Endothelial cell of umbilical vein (primary cell): ENCODE results near the gene CHD6. TPM values are rescaled to one million over a fixed set of nuclear protein-coding genes. Genes with fewer than 3 reads are reported as not detected.

Experiments used
- BruUV-seq: library from RNA; stranded (reverse); fragments of 400-500 nt; replicated peaks from 2 replicates; lab custom pipeline; 2021; lab: Mats Ljungman, UMichigan
- CTCF ChIA-PET: fragments of 300-600, 350-600 bp; sonication (Branson Sonifier 250); formaldehyde crosslinking; loops from one replicate; lab custom pipeline; 2021; ENCODE audit warnings: antibody characterized with exemption, inconsistent platforms; lab: Charles Lee
- POLR2A ChIA-PET: fragments of 300-600, 350-600 bp; sonication (Branson Sonifier 250); formaldehyde crosslinking; loops from one replicate; lab custom pipeline; 2021; ENCODE audit warnings: antibody characterized with exemption, inconsistent platforms; lab: Charles Lee
- DNase-seq: peaks from one replicate; pipeline ENCODE4 v3.0.0-alpha.2; 2011; ENCODE audit warnings: low read depth, low spot score
- FAIRE-seq: peaks from 2 replicates; lab custom pipeline; 2011; peaks lifted over from hg19 to GRCh38; lab: Jason Lieb, UNC
- H2AFZ ChIP-seq: 2 replicates; pipeline ENCODE4 v1.6.0; 2012; ENCODE audit warnings: low read depth, low read length, control low read depth, inconsistent platforms
- H3K27ac ChIP-seq: 2 replicates; pipeline ENCODE4 v1.5.1; 2011; ENCODE audit warnings: low read depth, mild to moderate bottlenecking, control low read depth, low read length, moderate library complexity; ENCODE audit not compliant: insufficient read depth
- H3K27me3 ChIP-seq, 2 experiments: 2 replicates each; pipeline versions ENCODE4 v1.6.0 to v1.6.1; 2011; ENCODE audit warnings: low read length in 2 of 2, mixed read lengths in 1 of 2; ENCODE audit not compliant: control insufficient read depth in 2 of 2, insufficient read depth in 2 of 2
- H3K36me3 ChIP-seq, 2 experiments: 2 replicates in 1 of 2; 3 replicates in 1 of 2; pipeline ENCODE4 v1.5.1; 2011; ENCODE audit warnings: low read length in 2 of 2, mild to moderate bottlenecking in 1 of 2, moderate library complexity in 1 of 2; ENCODE audit not compliant: control insufficient read depth in 2 of 2, insufficient read depth in 2 of 2; ENCODE audit errors: extremely low read depth in 1 of 2
- H3K4me1 ChIP-seq: 3 replicates; pipeline ENCODE4 v1.5.1; 2011; ENCODE audit warnings: mild to moderate bottlenecking, low read length; ENCODE audit not compliant: control insufficient read depth, insufficient read depth; ENCODE audit errors: extremely low read depth
- H3K4me2 ChIP-seq: 2 replicates; pipeline ENCODE4 v1.6.1; 2011; ENCODE audit warnings: low read length, control low read depth, mixed read lengths; ENCODE audit not compliant: insufficient read depth
- H3K4me3 ChIP-seq, 3 experiments: fragments of 200-600 bp in 1 of 3; sonication (generic), shearing (Covaris generic) in 1 of 3; replicated peaks in 1 of 3; 2 replicates each; pipeline ENCODE4 v1.5.1; 2011 to 2016; ENCODE audit warnings: control low read depth in 3 of 3, low read length in 3 of 3, mild to moderate bottlenecking in 2 of 3, inconsistent platforms in 1 of 3, low read depth in 1 of 3, moderate library complexity in 1 of 3; ENCODE audit not compliant: insufficient read depth in 1 of 3
- H3K79me2 ChIP-seq: 2 replicates; pipeline ENCODE4 v1.6.0; 2012; ENCODE audit warnings: low read length, inconsistent platforms; ENCODE audit not compliant: control insufficient read depth, insufficient read depth
- H3K9ac ChIP-seq: replicated peaks from 2 replicates; pipeline ENCODE3; 2011; ENCODE audit warnings: low read length, control low read depth; ENCODE audit not compliant: insufficient read depth; ENCODE audit errors: extremely low read depth
- H3K9me1 ChIP-seq: replicated peaks from 3 replicates; pipeline ENCODE4 v1.6.0; 2011; ENCODE audit warnings: mild to moderate bottlenecking, low read length; ENCODE audit not compliant: control insufficient read depth, insufficient read depth; ENCODE audit errors: extremely low read depth
- H3K9me3 ChIP-seq: replicated peaks from 2 replicates; pipeline ENCODE4 v1.5.1; 2012; ENCODE audit warnings: low read length, inconsistent platforms; ENCODE audit not compliant: control insufficient read depth, insufficient read depth
- H4K20me1 ChIP-seq: replicated peaks from 2 replicates; pipeline ENCODE3; 2011; ENCODE audit warnings: mild to moderate bottlenecking, low read length; ENCODE audit not compliant: control insufficient read depth, insufficient read depth; ENCODE audit errors: extremely low read depth
- EZH2 ChIP-seq: IDR thresholded peaks from 2 replicates; pipeline ENCODE4 v1.6.1; 2012; ENCODE audit warnings: borderline replicate concordance, low read depth, mild to moderate bottlenecking, moderate library complexity, low read length, inconsistent platforms; ENCODE audit not compliant: severe bottlenecking
- FOS ChIP-seq: IDR thresholded peaks from 2 replicates; pipeline ENCODE4 v1.6.1; 2011; ENCODE audit warnings: mild to moderate bottlenecking, low read length, moderate library complexity, borderline replicate concordance; ENCODE audit not compliant: insufficient read depth
- GATA2 ChIP-seq: IDR thresholded peaks from 2 replicates; pipeline ENCODE4 v1.7.0; 2011; ENCODE audit warnings: low read depth, mild to moderate bottlenecking, moderate library complexity, mixed read lengths, low read length; ENCODE audit not compliant: insufficient read length, insufficient read depth
- JUN ChIP-seq: IDR thresholded peaks from 2 replicates; pipeline ENCODE4 v1.6.1; 2011; ENCODE audit warnings: borderline replicate concordance, low read depth; ENCODE audit not compliant: insufficient read length, insufficient read depth
- MYC ChIP-seq: IDR thresholded peaks from one replicate; pipeline ENCODE4 v1.6.1; 2011; ENCODE audit warnings: mild to moderate bottlenecking, low read depth, low read length
- POLR2A ChIP-seq: IDR thresholded peaks from 2 replicates; pipeline ENCODE4 v1.6.1; 2012; ENCODE audit warnings: low read depth, mild to moderate bottlenecking, control low read depth, low read length
- POLR2AphosphoS5 ChIP-seq: IDR thresholded peaks from 2 replicates; pipeline ENCODE4 v1.6.1; 2012; ENCODE audit warnings: low read depth, mild to moderate bottlenecking, control low read depth, low read length, moderate library complexity; ENCODE audit not compliant: insufficient read depth
- dilution Hi-C: fragments of 300-500 bp; cut with MboI; formaldehyde crosslinking; loops from one replicate; pipeline ENCODE4 v1.15.0; 2019; ENCODE audit warnings: low sequenced_read_pairs; ENCODE audit not compliant: extremely low pct_ligation_motif_present
- intact Hi-C: fragments of 100-400 bp; cut with micrococcal nuclease; formaldehyde crosslinking; loops from one replicate; pipeline ENCODE4 v1.10.0; 2022
- polyA plus RNA-seq, 4 experiments: library from polyadenylated mRNA; depleted of rRNA in 3 of 4; stranded (reverse) in 3 of 4; unstranded in 1 of 4; fragments of >200 nt; gene quantifications; 2 replicates each; pipeline versions ENCODE4 v1.2.1 to v1.2.3, GENCODE V29; 2011 to 2012; ENCODE audit warnings: missing spikeins in 1 of 4
- total RNA-seq: library from RNA; stranded (reverse); gene quantifications from 2 replicates; pipeline ENCODE4 v1.2.3, GENCODE V29; 2021
- TF ChIP-seq, protein P1 (sequence below), 2 donors: IDR thresholded peaks; 1 replicate in 1 of 2; 2 replicates in 1 of 2; pipeline ENCODE4 v1.5.1; 2011; ENCODE audit warnings: low read length in 2 of 2, mild to moderate bottlenecking in 2 of 2, moderate library complexity in 2 of 2, control low read depth in 1 of 2, inconsistent platforms in 1 of 2, low read depth in 1 of 2; ENCODE audit not compliant: insufficient read depth in 1 of 2; ENCODE audit errors: extremely low read depth in 1 of 2
- TF ChIP-seq, protein P2 (sequence below): IDR thresholded peaks from 2 replicates; pipeline ENCODE4 v1.6.1; 2011; ENCODE audit not compliant: insufficient read depth, insufficient read length

CHD6 gene
- total and polyA plus RNA-seq, 2 donors (not counting 3 experiments of a cell fraction or from before 2014, with no cell fraction given): 7.2 to 33.7 TPM

DNA sequence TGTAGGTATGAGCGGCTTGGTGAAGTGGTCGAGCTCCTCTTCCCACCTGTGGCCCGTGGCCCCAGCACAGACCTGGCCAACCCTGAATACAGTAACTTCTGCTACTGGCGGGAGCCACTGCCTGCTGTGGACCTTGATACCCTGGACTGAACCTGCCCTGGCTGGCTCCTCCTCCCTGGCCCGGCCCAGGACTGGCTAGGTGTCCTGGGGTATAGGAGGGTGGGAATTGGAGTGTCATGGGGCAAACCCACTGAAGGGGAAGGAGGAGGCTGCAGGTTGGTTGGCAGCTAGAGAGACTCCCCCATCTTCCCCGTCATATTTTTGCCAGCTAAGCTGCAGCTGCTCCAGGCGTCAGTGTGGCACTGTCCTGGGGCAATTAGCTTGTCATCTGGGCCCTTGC lies 259.5 kb downstream of the CHD6 start:
- Histone ChIP-seq H3K9me3 (no peaks in the 10 kb centered on the region), H3K4me2 (no peak overlapping the region), H3K4me3 (no peak overlapping the region), H3K9me1 (no peaks in the 10 kb centered on the region), H3K9ac (no peak overlapping the region), H2AFZ (no peak overlapping the region), H3K4me1 (no peaks in the 10 kb centered on the region), H3K36me3 (no peaks in the 10 kb centered on the region), H4K20me1 (no peaks in the 10 kb centered on the region), H3K27ac (no peak overlapping the region), H3K27me3 (no peaks in the 10 kb centered on the region), H3K79me2 (no peaks in the 10 kb centered on the region)
- dilution Hi-C loops (no loop called here), intact Hi-C loops (no loop called here)
- ChIA-PET POLR2A (interaction anchor here (0.7 kb wide), 1 partner anchor 29 kb away, joined by 6 read pairs; no protein-coding TSS in a partner anchor), CTCF (interaction anchor here (0.6 to 1.7 kb wide), 7 partner anchors 9 to 186 kb away, joined by 3 to 8 read pairs (median 4); partner anchors contain the start of gene LPIN3)
- DNase-seq: no peak
- FAIRE-seq: no peak
- BruUV-seq: no TSS peak
- no peak for TF ChIP-seq JUN
- TF ChIP-seq, protein P1, sequence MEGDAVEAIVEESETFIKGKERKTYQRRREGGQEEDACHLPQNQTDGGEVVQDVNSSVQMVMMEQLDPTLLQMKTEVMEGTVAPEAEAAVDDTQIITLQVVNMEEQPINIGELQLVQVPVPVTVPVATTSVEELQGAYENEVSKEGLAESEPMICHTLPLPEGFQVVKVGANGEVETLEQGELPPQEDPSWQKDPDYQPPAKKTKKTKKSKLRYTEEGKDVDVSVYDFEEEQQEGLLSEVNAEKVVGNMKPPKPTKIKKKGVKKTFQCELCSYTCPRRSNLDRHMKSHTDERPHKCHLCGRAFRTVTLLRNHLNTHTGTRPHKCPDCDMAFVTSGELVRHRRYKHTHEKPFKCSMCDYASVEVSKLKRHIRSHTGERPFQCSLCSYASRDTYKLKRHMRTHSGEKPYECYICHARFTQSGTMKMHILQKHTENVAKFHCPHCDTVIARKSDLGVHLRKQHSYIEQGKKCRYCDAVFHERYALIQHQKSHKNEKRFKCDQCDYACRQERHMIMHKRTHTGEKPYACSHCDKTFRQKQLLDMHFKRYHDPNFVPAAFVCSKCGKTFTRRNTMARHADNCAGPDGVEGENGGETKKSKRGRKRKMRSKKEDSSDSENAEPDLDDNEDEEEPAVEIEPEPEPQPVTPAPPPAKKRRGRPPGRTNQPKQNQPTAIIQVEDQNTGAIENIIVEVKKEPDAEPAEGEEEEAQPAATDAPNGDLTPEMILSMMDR (IDR thresholded peaks at IDR 0.05; ENCODE audit: extremely low read depth in 1 of 2, insufficient read depth in 1 of 2, low read depth in 1 of 2, low read length in 2 of 2): no peak
- TF ChIP-seq POLR2AphosphoS5: no peak
- no peak for TF ChIP-seq MYC
- no peak for TF ChIP-seq POLR2A
- no peak for TF ChIP-seq EZH2
- TF ChIP-seq GATA2: no peak
- TF ChIP-seq FOS: no peak
- TF ChIP-seq, protein P2, sequence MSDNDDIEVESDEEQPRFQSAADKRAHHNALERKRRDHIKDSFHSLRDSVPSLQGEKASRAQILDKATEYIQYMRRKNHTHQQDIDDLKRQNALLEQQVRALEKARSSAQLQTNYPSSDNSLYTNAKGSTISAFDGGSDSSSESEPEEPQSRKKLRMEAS: no peak
